C4-2B (cell line): ENCODE data around the gene PA2G4.

ENCODE experiments used
- H3K27ac ChIP-seq: fragments of 450-650 bp; 2 replicates; pipeline ENCODE4 v1.5.1; 2017
- ZFX ChIP-seq: fragments of 450-650 bp; IDR thresholded peaks from 2 replicates; pipeline ENCODE4 v1.6.1; 2017
- TF ChIP-seq, protein P1 (sequence below): fragments of 450-650 bp; conservative IDR thresholded peaks from 2 replicates; pipeline ENCODE4 v1.5.1; 2017; ENCODE audit warnings: mild to moderate bottlenecking

The PA2G4 gene

DNA sequence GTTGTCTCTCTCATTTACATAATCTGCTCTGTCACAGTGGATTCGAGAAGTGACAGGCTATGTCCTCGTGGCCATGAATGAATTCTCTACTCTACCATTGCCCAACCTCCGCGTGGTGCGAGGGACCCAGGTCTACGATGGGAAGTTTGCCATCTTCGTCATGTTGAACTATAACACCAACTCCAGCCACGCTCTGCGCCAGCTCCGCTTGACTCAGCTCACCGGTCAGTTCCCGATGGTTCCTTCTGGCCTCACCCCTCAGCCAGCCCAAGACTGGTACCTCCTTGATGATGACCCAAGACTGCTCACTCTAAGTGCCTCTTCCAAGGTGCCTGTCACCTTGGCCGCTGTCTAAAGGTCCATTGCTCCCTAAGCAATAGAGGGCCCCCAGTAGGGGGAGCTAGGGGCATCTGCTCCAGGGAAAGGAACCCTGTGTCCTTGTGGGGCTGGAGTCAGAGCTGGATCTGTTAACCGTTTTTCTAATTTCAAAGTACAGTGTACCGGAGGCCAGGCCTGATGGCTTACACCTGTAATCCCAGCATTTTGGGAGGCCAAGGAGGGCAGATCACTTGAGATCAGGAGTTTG, 19.3 kb upstream of the PA2G4 start:
- peak overlapping the region; percentile 87 for H3K27ac ChIP-seq
- TF ChIP-seq, protein P1, sequence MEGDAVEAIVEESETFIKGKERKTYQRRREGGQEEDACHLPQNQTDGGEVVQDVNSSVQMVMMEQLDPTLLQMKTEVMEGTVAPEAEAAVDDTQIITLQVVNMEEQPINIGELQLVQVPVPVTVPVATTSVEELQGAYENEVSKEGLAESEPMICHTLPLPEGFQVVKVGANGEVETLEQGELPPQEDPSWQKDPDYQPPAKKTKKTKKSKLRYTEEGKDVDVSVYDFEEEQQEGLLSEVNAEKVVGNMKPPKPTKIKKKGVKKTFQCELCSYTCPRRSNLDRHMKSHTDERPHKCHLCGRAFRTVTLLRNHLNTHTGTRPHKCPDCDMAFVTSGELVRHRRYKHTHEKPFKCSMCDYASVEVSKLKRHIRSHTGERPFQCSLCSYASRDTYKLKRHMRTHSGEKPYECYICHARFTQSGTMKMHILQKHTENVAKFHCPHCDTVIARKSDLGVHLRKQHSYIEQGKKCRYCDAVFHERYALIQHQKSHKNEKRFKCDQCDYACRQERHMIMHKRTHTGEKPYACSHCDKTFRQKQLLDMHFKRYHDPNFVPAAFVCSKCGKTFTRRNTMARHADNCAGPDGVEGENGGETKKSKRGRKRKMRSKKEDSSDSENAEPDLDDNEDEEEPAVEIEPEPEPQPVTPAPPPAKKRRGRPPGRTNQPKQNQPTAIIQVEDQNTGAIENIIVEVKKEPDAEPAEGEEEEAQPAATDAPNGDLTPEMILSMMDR = peak; percentile 47
- TF ChIP-seq ZFX = no peak

DNA sequence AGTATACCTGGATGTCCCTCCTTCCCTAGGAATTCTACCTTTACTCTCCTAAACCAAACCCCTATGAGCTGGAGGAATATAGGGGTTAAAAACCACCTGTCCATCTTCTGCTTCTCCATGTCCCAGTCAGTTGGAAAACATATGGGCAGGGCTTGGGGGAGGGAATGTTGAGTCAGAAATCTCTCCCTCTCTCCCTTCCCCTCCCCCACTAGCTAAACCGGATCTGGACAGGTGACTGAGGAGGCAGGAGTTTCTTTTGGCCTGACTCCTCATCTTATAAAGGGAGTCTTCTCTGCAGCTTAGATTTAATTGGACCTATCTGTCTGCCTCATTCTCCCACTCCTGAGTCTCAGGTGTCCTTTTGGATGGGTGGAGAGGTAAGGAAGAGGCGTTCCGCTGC, 18.3 kb upstream of the PA2G4 start:
- TF ChIP-seq, protein P1 = no peak
- TF ChIP-seq ZFX = no peak
- peak overlapping the region; percentile 87 for H3K27ac ChIP-seq

DNA sequence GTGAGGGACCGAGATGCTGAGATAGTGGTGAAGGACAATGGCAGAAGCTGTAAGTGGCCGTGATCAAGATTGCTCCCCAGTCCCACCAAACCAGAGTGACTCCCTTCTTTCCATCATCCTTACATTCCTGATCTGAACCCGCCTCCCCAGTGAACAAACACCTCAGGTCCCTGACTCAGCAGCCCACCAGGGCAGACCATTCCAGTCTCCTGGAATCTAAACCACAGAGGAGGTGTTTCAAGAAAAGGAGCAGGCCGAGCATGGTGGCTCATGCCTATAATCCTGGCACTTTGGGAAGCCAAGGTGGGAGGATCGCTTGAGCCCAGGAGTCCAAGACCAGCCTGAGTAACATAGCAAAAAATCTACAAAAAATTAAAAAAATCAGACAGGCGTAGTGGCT, 17.8 kb upstream of the PA2G4 start:
- TF ChIP-seq, protein P1 = no peak
- no peak for TF ChIP-seq ZFX
- H3K27ac ChIP-seq = peak overlapping the region; percentile 87

DNA sequence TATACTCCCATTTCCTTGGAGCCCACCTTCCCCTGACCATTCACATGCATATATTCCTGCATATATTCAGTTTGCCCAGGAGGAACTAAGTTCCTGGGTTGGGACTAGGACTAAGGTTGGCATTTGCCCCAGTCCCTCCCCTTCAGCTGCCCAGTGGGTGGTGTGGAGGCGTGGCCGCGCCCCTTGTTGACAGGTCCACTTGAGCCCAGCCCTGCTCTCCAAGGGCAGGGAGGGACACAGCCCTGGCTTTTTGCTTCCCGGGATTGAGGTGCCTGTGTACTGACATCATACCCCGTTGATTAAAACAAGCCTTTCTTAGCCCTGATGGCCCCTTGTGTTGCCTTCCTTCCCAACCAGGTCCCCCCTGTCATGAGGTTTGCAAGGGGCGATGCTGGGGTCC, 17.1 kb upstream of the PA2G4 start:
- TF ChIP-seq ZFX = no peak
- TF ChIP-seq, protein P1 = no peak
- peak overlapping the region; percentile 87 for H3K27ac ChIP-seq

DNA sequence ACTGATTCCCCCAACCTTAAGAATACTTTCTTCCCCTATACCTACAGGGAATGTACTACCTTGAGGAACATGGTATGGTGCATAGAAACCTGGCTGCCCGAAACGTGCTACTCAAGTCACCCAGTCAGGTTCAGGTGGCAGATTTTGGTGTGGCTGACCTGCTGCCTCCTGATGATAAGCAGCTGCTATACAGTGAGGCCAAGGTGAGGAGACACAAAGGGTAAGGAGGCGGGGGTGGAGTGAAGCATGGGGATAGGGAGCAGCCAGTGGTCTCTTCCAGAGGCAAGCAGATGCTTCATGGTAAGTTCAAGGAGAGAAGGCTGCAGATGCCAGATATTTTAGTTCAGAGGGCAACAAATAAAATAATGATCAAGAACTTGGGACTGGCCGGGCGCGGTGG, 6.6 kb upstream of the PA2G4 start:
- H3K27ac ChIP-seq = no peak overlapping the region
- TF ChIP-seq, protein P1 = no peak
- no peak for TF ChIP-seq ZFX

DNA sequence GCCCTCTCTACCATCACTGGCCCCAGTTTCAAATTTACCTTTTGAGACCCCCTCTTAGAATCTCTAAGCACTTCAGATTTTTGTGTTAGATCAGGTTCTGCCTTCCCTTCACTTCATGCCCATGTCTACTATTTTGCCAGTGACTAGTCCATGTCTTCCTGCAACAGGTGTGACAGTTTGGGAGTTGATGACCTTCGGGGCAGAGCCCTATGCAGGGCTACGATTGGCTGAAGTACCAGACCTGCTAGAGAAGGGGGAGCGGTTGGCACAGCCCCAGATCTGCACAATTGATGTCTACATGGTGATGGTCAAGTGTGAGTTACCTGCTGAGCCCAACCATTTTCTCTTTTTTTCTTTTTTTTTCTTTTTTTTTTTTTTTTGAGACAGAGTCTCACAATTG, 5.8 kb upstream of the PA2G4 start:
- no peak overlapping the region for H3K27ac ChIP-seq
- TF ChIP-seq, protein P1 = no peak
- no peak for TF ChIP-seq ZFX

DNA sequence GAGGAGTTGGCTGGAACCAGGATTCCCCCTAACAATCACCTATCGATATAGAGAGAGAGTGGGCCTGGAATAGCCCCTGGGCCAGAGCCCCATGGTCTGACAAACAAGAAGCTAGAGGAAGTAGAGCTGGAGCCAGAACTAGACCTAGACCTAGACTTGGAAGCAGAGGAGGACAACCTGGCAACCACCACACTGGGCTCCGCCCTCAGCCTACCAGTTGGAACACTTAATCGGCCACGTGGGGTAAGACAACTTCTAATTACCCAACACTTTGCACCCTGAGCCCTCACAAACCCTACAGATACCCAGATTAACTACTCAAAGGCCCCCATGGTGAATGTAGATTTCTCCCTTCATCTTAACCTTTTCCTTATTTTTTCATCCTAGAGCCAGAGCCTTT, 4.6 kb upstream of the PA2G4 start:
- TF ChIP-seq, protein P1 = no peak
- TF ChIP-seq ZFX = no peak
- no peak overlapping the region for H3K27ac ChIP-seq
